Stimulated activated naive CD4-positive, alpha-beta T cell (primary cell): ENCODE measurements around the gene IFNA13.
"Not testable (repeated sequence)": the region's sequence is repeated elsewhere in the genome, so short reads cannot be mapped to it uniquely, and the experiment has no call there.

Source experiments
- DNase-seq, 6 experiments: peaks; one replicate each; lab custom pipeline; 2025; lab: John Stamatoyannopoulos, UW

IFNA13 gene

GRCh38 chr9:21367957-21368356 is at the start of gene IFNA13:
Gene IFNA13 (minus strand): TSS chr9:21368057. CDS start chr9:21368010, 47 bp downstream.
- no peak for DNase-seq

GRCh38 chr9:21415493-21416267 is 47.8 kb upstream of the IFNA13 start:
- DNase-seq: no peak

GRCh38 chr9:21414220-21414940 is 46.5 kb upstream of the IFNA13 start:
- no peak for DNase-seq

GRCh38 chr9:21413624-21414023 is 45.8 kb upstream of the IFNA13 start:
- DNase-seq: peak in 2 of 6 experiments; percentile 11 to 16

- DNase-seq: no peak
These were observed 45.3 kb upstream of the IFNA13 start for GRCh38 chr9:21413151-21413550.

GRCh38 chr9:21412107-21412506 is 44.2 kb upstream of the IFNA13 start:
- no peak for DNase-seq

GRCh38 chr9:21408817-21409216 is 41.0 kb upstream of the IFNA13 start, which contains the start of gene IFNA8:
Gene IFNA8 (plus strand): TSS chr9:21409117. CDS start chr9:21409177, 60 bp downstream.
- DNase-seq: no peak

GRCh38 chr9:21404146-21404545 is 36.3 kb upstream of the IFNA13 start:
- DNase-seq: no peak

- peak in 2 of 6 experiments; percentile 7 for DNase-seq
These were observed 34.8 kb upstream of the IFNA13 start for GRCh38 chr9:21402386-21403251.

- DNase-seq: no peak
These were observed 32.1 kb upstream of the IFNA13 start for GRCh38 chr9:21399956-21400355.

- DNase-seq: no peak
These were observed 31.2 kb upstream of the IFNA13 start for GRCh38 chr9:21398955-21399489.

- peak; percentile 26 to 66 (median 48) for DNase-seq
These were observed 28.2 kb upstream of the IFNA13 start for GRCh38 chr9:21395778-21396717.

- no peak for DNase-seq
These were observed 24.4 kb upstream of the IFNA13 start for GRCh38 chr9:21392270-21392669.

GRCh38 chr9:21385131-21385670 is 17.3 kb upstream of the IFNA13 start, which contains the start of gene IFNA2:
Gene IFNA2 (minus strand): TSS chr9:21385398. CDS start chr9:21385329, 69 bp downstream.
- no peak for DNase-seq

GRCh38 chr9:21383627-21384026 is 15.8 kb upstream of the IFNA13 start:
- no peak for DNase-seq

- DNase-seq: no peak
These were observed 13.8 kb upstream of the IFNA13 start for GRCh38 chr9:21381448-21382339.

- DNase-seq: not testable (repeated sequence)
These were observed 3.6 kb upstream of the IFNA13 start for GRCh38 chr9:21371467-21371866.

- DNase-seq: not testable (repeated sequence)
These were observed 688 bp downstream of the IFNA13 start for GRCh38 chr9:21367169-21367568.

GRCh38 chr9:21362287-21362686 is 5.6 kb downstream of the IFNA13 start:
- no peak for DNase-seq
